Measurements from ENCODE around the gene SORCS2.

DNA sequence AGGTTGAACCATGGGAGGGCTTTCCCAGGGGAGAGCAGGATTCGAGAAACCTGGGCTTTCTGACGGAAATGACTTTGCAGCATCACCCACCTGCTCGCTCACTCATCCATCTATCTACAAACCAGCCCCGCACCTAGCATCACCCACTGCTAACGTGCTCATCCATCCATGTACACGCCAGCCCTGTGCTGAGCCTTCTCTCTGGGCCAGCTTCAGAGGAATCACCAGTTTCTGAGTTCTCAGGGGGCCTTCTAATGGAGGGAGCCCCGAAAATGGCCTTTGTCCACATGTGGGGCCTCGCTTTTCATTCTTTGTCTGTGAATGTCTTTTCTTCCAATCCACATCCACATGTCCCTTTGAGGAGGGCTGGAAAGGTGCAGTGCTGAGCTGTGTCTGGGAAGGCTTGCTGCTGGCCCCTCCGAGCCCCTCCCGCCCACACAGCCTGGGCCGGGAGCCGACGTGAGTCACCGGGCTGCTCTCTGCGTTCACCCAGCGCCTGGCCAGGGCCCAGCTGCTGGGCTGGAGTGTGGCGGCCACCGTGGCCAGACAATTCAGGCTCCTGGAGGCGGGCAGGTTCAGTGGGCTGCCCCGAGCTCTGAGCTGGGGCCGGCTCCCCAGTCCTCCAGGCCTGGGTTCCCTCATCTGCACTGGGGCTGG, 14.7 kb downstream of the SORCS2 start:
- no peak for TF ChIP-seq ETV6 (CRISPR knock-in tag; conservative IDR thresholded peaks at IDR 0.05)
- TF ChIP-seq, protein P1, sequence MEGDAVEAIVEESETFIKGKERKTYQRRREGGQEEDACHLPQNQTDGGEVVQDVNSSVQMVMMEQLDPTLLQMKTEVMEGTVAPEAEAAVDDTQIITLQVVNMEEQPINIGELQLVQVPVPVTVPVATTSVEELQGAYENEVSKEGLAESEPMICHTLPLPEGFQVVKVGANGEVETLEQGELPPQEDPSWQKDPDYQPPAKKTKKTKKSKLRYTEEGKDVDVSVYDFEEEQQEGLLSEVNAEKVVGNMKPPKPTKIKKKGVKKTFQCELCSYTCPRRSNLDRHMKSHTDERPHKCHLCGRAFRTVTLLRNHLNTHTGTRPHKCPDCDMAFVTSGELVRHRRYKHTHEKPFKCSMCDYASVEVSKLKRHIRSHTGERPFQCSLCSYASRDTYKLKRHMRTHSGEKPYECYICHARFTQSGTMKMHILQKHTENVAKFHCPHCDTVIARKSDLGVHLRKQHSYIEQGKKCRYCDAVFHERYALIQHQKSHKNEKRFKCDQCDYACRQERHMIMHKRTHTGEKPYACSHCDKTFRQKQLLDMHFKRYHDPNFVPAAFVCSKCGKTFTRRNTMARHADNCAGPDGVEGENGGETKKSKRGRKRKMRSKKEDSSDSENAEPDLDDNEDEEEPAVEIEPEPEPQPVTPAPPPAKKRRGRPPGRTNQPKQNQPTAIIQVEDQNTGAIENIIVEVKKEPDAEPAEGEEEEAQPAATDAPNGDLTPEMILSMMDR (CRISPR knock-in tag; IDR thresholded peaks at IDR 0.05) = no peak
- TF ChIP-seq, protein P2, sequence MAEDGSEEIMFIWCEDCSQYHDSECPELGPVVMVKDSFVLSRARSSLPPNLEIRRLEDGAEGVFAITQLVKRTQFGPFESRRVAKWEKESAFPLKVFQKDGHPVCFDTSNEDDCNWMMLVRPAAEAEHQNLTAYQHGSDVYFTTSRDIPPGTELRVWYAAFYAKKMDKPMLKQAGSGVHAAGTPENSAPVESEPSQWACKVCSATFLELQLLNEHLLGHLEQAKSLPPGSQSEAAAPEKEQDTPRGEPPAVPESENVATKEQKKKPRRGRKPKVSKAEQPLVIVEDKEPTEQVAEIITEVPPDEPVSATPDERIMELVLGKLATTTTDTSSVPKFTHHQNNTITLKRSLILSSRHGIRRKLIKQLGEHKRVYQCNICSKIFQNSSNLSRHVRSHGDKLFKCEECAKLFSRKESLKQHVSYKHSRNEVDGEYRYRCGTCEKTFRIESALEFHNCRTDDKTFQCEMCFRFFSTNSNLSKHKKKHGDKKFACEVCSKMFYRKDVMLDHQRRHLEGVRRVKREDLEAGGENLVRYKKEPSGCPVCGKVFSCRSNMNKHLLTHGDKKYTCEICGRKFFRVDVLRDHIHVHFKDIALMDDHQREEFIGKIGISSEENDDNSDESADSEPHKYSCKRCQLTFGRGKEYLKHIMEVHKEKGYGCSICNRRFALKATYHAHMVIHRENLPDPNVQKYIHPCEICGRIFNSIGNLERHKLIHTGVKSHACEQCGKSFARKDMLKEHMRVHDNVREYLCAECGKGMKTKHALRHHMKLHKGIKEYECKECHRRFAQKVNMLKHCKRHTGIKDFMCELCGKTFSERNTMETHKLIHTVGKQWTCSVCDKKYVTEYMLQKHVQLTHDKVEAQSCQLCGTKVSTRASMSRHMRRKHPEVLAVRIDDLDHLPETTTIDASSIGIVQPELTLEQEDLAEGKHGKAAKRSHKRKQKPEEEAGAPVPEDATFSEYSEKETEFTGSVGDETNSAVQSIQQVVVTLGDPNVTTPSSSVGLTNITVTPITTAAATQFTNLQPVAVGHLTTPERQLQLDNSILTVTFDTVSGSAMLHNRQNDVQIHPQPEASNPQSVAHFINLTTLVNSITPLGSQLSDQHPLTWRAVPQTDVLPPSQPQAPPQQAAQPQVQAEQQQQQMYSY (CRISPR knock-in tag; IDR thresholded peaks at IDR 0.05) = no peak
- TF ChIP-seq, protein P3, sequence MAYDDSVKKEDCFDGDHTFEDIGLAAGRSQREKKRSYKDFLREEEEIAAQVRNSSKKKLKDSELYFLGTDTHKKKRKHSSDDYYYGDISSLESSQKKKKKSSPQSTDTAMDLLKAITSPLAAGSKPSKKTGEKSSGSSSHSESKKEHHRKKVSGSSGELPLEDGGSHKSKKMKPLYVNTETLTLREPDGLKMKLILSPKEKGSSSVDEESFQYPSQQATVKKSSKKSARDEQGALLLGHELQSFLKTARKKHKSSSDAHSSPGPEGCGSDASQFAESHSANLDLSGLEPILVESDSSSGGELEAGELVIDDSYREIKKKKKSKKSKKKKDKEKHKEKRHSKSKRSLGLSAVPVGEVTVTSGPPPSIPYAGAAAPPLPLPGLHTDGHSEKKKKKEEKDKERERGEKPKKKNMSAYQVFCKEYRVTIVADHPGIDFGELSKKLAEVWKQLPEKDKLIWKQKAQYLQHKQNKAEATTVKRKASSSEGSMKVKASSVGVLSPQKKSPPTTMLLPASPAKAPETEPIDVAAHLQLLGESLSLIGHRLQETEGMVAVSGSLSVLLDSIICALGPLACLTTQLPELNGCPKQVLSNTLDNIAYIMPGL (CRISPR knock-in tag; IDR thresholded peaks at IDR 0.05; ENCODE audit: borderline replicate concordance in 1 of 2, low read depth in 1 of 2) = no peak
